Endothelial cell of umbilical vein (primary cell): Measurements from ENCODE around the gene LTF. TPM values are rescaled to one million over a fixed set of nuclear protein-coding genes. Genes with fewer than 3 reads are reported as not detected.

Source experiments
- BruUV-seq: library from RNA; stranded (reverse); fragments of 400-500 nt; replicated peaks from 2 replicates; lab custom pipeline; 2021; lab: Mats Ljungman, UMichigan
- CTCF ChIA-PET: fragments of 300-600, 350-600 bp; sonication (Branson Sonifier 250); formaldehyde crosslinking; loops from one replicate; lab custom pipeline; 2021; ENCODE audit warnings: antibody characterized with exemption, inconsistent platforms; lab: Charles Lee
- POLR2A ChIA-PET: fragments of 300-600, 350-600 bp; sonication (Branson Sonifier 250); formaldehyde crosslinking; loops from one replicate; lab custom pipeline; 2021; ENCODE audit warnings: antibody characterized with exemption, inconsistent platforms; lab: Charles Lee
- DNase-seq: peaks from one replicate; pipeline ENCODE4 v3.0.0-alpha.2; 2011; ENCODE audit warnings: low read depth, low spot score
- FAIRE-seq: peaks from 2 replicates; lab custom pipeline; 2011; peaks lifted over from hg19 to GRCh38; lab: Jason Lieb, UNC
- H2AFZ ChIP-seq: 2 replicates; pipeline ENCODE4 v1.6.0; 2012; ENCODE audit warnings: low read depth, low read length, control low read depth, inconsistent platforms
- H3K27ac ChIP-seq: 2 replicates; pipeline ENCODE4 v1.5.1; 2011; ENCODE audit warnings: low read depth, mild to moderate bottlenecking, control low read depth, low read length, moderate library complexity; ENCODE audit not compliant: insufficient read depth
- H3K27me3 ChIP-seq, 2 experiments: 2 replicates each; pipeline versions ENCODE4 v1.6.0 to v1.6.1; 2011; ENCODE audit warnings: low read length in 2 of 2, mixed read lengths in 1 of 2; ENCODE audit not compliant: control insufficient read depth in 2 of 2, insufficient read depth in 2 of 2
- H3K36me3 ChIP-seq, 2 experiments: 2 replicates in 1 of 2; 3 replicates in 1 of 2; pipeline ENCODE4 v1.5.1; 2011; ENCODE audit warnings: low read length in 2 of 2, mild to moderate bottlenecking in 1 of 2, moderate library complexity in 1 of 2; ENCODE audit not compliant: control insufficient read depth in 2 of 2, insufficient read depth in 2 of 2; ENCODE audit errors: extremely low read depth in 1 of 2
- H3K4me1 ChIP-seq: 3 replicates; pipeline ENCODE4 v1.5.1; 2011; ENCODE audit warnings: mild to moderate bottlenecking, low read length; ENCODE audit not compliant: control insufficient read depth, insufficient read depth; ENCODE audit errors: extremely low read depth
- H3K4me2 ChIP-seq: 2 replicates; pipeline ENCODE4 v1.6.1; 2011; ENCODE audit warnings: low read length, control low read depth, mixed read lengths; ENCODE audit not compliant: insufficient read depth
- H3K4me3 ChIP-seq, 3 experiments: fragments of 200-600 bp in 1 of 3; sonication (generic), shearing (Covaris generic) in 1 of 3; replicated peaks in 1 of 3; 2 replicates each; pipeline ENCODE4 v1.5.1; 2011 to 2016; ENCODE audit warnings: control low read depth in 3 of 3, low read length in 3 of 3, mild to moderate bottlenecking in 2 of 3, inconsistent platforms in 1 of 3, low read depth in 1 of 3, moderate library complexity in 1 of 3; ENCODE audit not compliant: insufficient read depth in 1 of 3
- H3K79me2 ChIP-seq: 2 replicates; pipeline ENCODE4 v1.6.0; 2012; ENCODE audit warnings: low read length, inconsistent platforms; ENCODE audit not compliant: control insufficient read depth, insufficient read depth
- H3K9ac ChIP-seq: replicated peaks from 2 replicates; pipeline ENCODE3; 2011; ENCODE audit warnings: low read length, control low read depth; ENCODE audit not compliant: insufficient read depth; ENCODE audit errors: extremely low read depth
- H3K9me1 ChIP-seq: replicated peaks from 3 replicates; pipeline ENCODE4 v1.6.0; 2011; ENCODE audit warnings: mild to moderate bottlenecking, low read length; ENCODE audit not compliant: control insufficient read depth, insufficient read depth; ENCODE audit errors: extremely low read depth
- H3K9me3 ChIP-seq: replicated peaks from 2 replicates; pipeline ENCODE4 v1.5.1; 2012; ENCODE audit warnings: low read length, inconsistent platforms; ENCODE audit not compliant: control insufficient read depth, insufficient read depth
- H4K20me1 ChIP-seq: replicated peaks from 2 replicates; pipeline ENCODE3; 2011; ENCODE audit warnings: mild to moderate bottlenecking, low read length; ENCODE audit not compliant: control insufficient read depth, insufficient read depth; ENCODE audit errors: extremely low read depth
- CTCF ChIP-seq, 2 donors: IDR thresholded peaks; 1 replicate in 1 of 2; 2 replicates in 1 of 2; pipeline ENCODE4 v1.5.1; 2011; ENCODE audit warnings: low read length in 2 of 2, mild to moderate bottlenecking in 2 of 2, moderate library complexity in 2 of 2, control low read depth in 1 of 2, inconsistent platforms in 1 of 2, low read depth in 1 of 2; ENCODE audit not compliant: insufficient read depth in 1 of 2; ENCODE audit errors: extremely low read depth in 1 of 2
- EZH2 ChIP-seq: IDR thresholded peaks from 2 replicates; pipeline ENCODE4 v1.6.1; 2012; ENCODE audit warnings: borderline replicate concordance, low read depth, mild to moderate bottlenecking, moderate library complexity, low read length, inconsistent platforms; ENCODE audit not compliant: severe bottlenecking
- FOS ChIP-seq: IDR thresholded peaks from 2 replicates; pipeline ENCODE4 v1.6.1; 2011; ENCODE audit warnings: mild to moderate bottlenecking, low read length, moderate library complexity, borderline replicate concordance; ENCODE audit not compliant: insufficient read depth
- GATA2 ChIP-seq: IDR thresholded peaks from 2 replicates; pipeline ENCODE4 v1.7.0; 2011; ENCODE audit warnings: low read depth, mild to moderate bottlenecking, moderate library complexity, mixed read lengths, low read length; ENCODE audit not compliant: insufficient read length, insufficient read depth
- JUN ChIP-seq: IDR thresholded peaks from 2 replicates; pipeline ENCODE4 v1.6.1; 2011; ENCODE audit warnings: borderline replicate concordance, low read depth; ENCODE audit not compliant: insufficient read length, insufficient read depth
- MAX ChIP-seq: IDR thresholded peaks from 2 replicates; pipeline ENCODE4 v1.6.1; 2011; ENCODE audit not compliant: insufficient read depth, insufficient read length
- MYC ChIP-seq: IDR thresholded peaks from one replicate; pipeline ENCODE4 v1.6.1; 2011; ENCODE audit warnings: mild to moderate bottlenecking, low read depth, low read length
- POLR2A ChIP-seq: IDR thresholded peaks from 2 replicates; pipeline ENCODE4 v1.6.1; 2012; ENCODE audit warnings: low read depth, mild to moderate bottlenecking, control low read depth, low read length
- POLR2AphosphoS5 ChIP-seq: IDR thresholded peaks from 2 replicates; pipeline ENCODE4 v1.6.1; 2012; ENCODE audit warnings: low read depth, mild to moderate bottlenecking, control low read depth, low read length, moderate library complexity; ENCODE audit not compliant: insufficient read depth
- dilution Hi-C: fragments of 300-500 bp; cut with MboI; formaldehyde crosslinking; loops from one replicate; pipeline ENCODE4 v1.15.0; 2019; ENCODE audit warnings: low sequenced_read_pairs; ENCODE audit not compliant: extremely low pct_ligation_motif_present
- intact Hi-C: fragments of 100-400 bp; cut with micrococcal nuclease; formaldehyde crosslinking; loops from one replicate; pipeline ENCODE4 v1.10.0; 2022
- polyA plus RNA-seq, 4 experiments: library from polyadenylated mRNA; depleted of rRNA in 3 of 4; stranded (reverse) in 3 of 4; unstranded in 1 of 4; fragments of >200 nt; gene quantifications; 2 replicates each; pipeline versions ENCODE4 v1.2.1 to v1.2.3, GENCODE V29; 2011 to 2012; ENCODE audit warnings: missing spikeins in 1 of 4
- total RNA-seq: library from RNA; stranded (reverse); gene quantifications from 2 replicates; pipeline ENCODE4 v1.2.3, GENCODE V29; 2021

LTF gene
- total and polyA plus RNA-seq, 2 donors (not counting 3 experiments of a cell fraction or from before 2014, with no cell fraction given) = not detected

GRCh38 chr3:46491089-46492070, 26.7 kb upstream of the LTF start:
- intact Hi-C loops (no loop called here), dilution Hi-C loops (no loop called here)
- Histone ChIP-seq H3K79me2 (no peaks in the 10 kb centered on the region), H3K4me3 (no peak overlapping the region), H3K9ac (no peak overlapping the region), H3K4me1 (peaks cover 5% of the 10 kb centered on the region), H2AFZ (peak overlapping the region; percentile 67), H3K9me3 (no peaks in the 10 kb centered on the region), H4K20me1 (no peaks in the 10 kb centered on the region), H3K27ac (no peak overlapping the region), H3K27me3 (peaks cover 2 to 7% of the 10 kb centered on the region in 2 experiments), H3K9me1 (no peaks in the 10 kb centered on the region), H3K4me2 (no peak overlapping the region), H3K36me3 (no peaks in the 10 kb centered on the region)
- no peak for DNase-seq
- no peak for FAIRE-seq
- TF ChIP-seq GATA2 (no peak), MYC (no peak), FOS (no peak), POLR2AphosphoS5 (no peak), POLR2A (no peak), JUN (no peak), CTCF (IDR thresholded peaks at IDR 0.05; ENCODE audit: extremely low read depth in 1 of 2, insufficient read depth in 1 of 2, low read depth in 1 of 2, low read length in 2 of 2) (no peak), MAX (no peak), EZH2 (no peak)
- CTCF ChIA-PET = interaction anchor here (1.1 to 4.9 kb wide), 4 partner anchors 11 to 139 kb away, joined by 3 to 260 read pairs (median 114); no protein-coding TSS in a partner anchor
- POLR2A ChIA-PET = no interaction called here
- BruUV-seq = no TSS peak
